ENCODE measurements around the gene KRT4.

DNA sequence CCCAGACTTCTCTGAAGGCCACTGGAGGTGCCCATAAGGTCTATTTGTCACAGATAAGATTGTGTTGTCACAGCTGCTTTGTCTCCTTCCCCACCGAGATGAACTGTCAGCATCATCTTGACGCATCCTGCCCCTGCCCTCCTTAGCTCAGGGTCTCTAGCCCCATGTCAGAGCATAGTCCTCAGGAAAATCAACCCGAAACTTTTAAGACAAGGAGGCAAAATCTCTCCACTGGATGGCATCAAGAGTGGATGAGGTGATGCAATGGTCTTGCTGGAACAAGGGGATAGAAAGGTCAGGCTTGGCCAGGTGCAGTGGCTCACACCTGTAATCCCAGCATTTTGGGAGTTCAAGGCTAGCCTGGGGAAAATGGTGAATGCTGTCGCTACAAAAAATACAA is 12.0 kb upstream of the KRT4 start:
- TF ChIP-seq, protein P1, sequence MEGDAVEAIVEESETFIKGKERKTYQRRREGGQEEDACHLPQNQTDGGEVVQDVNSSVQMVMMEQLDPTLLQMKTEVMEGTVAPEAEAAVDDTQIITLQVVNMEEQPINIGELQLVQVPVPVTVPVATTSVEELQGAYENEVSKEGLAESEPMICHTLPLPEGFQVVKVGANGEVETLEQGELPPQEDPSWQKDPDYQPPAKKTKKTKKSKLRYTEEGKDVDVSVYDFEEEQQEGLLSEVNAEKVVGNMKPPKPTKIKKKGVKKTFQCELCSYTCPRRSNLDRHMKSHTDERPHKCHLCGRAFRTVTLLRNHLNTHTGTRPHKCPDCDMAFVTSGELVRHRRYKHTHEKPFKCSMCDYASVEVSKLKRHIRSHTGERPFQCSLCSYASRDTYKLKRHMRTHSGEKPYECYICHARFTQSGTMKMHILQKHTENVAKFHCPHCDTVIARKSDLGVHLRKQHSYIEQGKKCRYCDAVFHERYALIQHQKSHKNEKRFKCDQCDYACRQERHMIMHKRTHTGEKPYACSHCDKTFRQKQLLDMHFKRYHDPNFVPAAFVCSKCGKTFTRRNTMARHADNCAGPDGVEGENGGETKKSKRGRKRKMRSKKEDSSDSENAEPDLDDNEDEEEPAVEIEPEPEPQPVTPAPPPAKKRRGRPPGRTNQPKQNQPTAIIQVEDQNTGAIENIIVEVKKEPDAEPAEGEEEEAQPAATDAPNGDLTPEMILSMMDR (IDR thresholded peaks at IDR 0.05; ENCODE audit: low read depth, low read length, poor library complexity, severe bottlenecking), result no peak
- TF ChIP-seq EZH2phosphoT487 (IDR thresholded peaks at IDR 0.05; ENCODE audit: borderline replicate concordance, low read length), result no peak
